Loucy (cell line): ENCODE data around the gene PCDHGC4.

Source experiments
- EZH2phosphoT487 ChIP-seq: fragments of 200-600 bp; IDR thresholded peaks from 2 replicates; pipeline ENCODE4 v1.6.1; 2018; ENCODE audit warnings: antibody characterized with exemption, mild to moderate bottlenecking, moderate library complexity, borderline replicate concordance
- TF ChIP-seq, protein P1 (sequence below): fragments of 200-600 bp; sonication (generic); conservative IDR thresholded peaks from 2 replicates; pipeline ENCODE4 v1.5.1; 2014; ENCODE audit warnings: mild to moderate bottlenecking, antibody characterized with exemption, low read length

- TF ChIP-seq, protein P1, sequence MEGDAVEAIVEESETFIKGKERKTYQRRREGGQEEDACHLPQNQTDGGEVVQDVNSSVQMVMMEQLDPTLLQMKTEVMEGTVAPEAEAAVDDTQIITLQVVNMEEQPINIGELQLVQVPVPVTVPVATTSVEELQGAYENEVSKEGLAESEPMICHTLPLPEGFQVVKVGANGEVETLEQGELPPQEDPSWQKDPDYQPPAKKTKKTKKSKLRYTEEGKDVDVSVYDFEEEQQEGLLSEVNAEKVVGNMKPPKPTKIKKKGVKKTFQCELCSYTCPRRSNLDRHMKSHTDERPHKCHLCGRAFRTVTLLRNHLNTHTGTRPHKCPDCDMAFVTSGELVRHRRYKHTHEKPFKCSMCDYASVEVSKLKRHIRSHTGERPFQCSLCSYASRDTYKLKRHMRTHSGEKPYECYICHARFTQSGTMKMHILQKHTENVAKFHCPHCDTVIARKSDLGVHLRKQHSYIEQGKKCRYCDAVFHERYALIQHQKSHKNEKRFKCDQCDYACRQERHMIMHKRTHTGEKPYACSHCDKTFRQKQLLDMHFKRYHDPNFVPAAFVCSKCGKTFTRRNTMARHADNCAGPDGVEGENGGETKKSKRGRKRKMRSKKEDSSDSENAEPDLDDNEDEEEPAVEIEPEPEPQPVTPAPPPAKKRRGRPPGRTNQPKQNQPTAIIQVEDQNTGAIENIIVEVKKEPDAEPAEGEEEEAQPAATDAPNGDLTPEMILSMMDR: no peak
- no peak for TF ChIP-seq EZH2phosphoT487
Measured at GRCh38 chr5:141496038-141496437, 11.2 kb downstream of the PCDHGC4 start.
